ENCODE data around the gene SORCS3.

GRCh38 chr10:104663563-104663962 lies 22.5 kb downstream of the SORCS3 start:
- TF ChIP-seq, protein P1, sequence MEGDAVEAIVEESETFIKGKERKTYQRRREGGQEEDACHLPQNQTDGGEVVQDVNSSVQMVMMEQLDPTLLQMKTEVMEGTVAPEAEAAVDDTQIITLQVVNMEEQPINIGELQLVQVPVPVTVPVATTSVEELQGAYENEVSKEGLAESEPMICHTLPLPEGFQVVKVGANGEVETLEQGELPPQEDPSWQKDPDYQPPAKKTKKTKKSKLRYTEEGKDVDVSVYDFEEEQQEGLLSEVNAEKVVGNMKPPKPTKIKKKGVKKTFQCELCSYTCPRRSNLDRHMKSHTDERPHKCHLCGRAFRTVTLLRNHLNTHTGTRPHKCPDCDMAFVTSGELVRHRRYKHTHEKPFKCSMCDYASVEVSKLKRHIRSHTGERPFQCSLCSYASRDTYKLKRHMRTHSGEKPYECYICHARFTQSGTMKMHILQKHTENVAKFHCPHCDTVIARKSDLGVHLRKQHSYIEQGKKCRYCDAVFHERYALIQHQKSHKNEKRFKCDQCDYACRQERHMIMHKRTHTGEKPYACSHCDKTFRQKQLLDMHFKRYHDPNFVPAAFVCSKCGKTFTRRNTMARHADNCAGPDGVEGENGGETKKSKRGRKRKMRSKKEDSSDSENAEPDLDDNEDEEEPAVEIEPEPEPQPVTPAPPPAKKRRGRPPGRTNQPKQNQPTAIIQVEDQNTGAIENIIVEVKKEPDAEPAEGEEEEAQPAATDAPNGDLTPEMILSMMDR (IDR thresholded peaks at IDR 0.05; ENCODE audit: low read depth, low read length, missing input control), result no peak
- no peak for TF ChIP-seq MAX (IDR thresholded peaks at IDR 0.05)
- TF ChIP-seq, protein P2, sequence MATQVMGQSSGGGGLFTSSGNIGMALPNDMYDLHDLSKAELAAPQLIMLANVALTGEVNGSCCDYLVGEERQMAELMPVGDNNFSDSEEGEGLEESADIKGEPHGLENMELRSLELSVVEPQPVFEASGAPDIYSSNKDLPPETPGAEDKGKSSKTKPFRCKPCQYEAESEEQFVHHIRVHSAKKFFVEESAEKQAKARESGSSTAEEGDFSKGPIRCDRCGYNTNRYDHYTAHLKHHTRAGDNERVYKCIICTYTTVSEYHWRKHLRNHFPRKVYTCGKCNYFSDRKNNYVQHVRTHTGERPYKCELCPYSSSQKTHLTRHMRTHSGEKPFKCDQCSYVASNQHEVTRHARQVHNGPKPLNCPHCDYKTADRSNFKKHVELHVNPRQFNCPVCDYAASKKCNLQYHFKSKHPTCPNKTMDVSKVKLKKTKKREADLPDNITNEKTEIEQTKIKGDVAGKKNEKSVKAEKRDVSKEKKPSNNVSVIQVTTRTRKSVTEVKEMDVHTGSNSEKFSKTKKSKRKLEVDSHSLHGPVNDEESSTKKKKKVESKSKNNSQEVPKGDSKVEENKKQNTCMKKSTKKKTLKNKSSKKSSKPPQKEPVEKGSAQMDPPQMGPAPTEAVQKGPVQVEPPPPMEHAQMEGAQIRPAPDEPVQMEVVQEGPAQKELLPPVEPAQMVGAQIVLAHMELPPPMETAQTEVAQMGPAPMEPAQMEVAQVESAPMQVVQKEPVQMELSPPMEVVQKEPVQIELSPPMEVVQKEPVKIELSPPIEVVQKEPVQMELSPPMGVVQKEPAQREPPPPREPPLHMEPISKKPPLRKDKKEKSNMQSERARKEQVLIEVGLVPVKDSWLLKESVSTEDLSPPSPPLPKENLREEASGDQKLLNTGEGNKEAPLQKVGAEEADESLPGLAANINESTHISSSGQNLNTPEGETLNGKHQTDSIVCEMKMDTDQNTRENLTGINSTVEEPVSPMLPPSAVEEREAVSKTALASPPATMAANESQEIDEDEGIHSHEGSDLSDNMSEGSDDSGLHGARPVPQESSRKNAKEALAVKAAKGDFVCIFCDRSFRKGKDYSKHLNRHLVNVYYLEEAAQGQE (IDR thresholded peaks at IDR 0.05), result no peak
